ENCODE results near the gene NECAB3. TPM values are rescaled to one million over a fixed set of nuclear protein-coding genes. Genes with fewer than 3 reads are reported as not detected.

Gene NECAB3
- polyA plus RNA-seq, 1 of the 3 experiments (the other 2 are of a cell fraction): 20.1 TPM

GRCh38 chr20:33611106-33611505 lies 63.1 kb downstream of the NECAB3 start:
- TF ChIP-seq TEAD4 (IDR thresholded peaks at IDR 0.05; ENCODE audit: borderline replicate concordance, insufficient read depth) (no peak), NFIC (IDR thresholded peaks at IDR 0.05; ENCODE audit: borderline replicate concordance) (no peak), ZBTB33 (IDR thresholded peaks at IDR 0.05; ENCODE audit: borderline replicate concordance, low read depth) (no peak), POLR2AphosphoS5 (IDR thresholded peaks at IDR 0.05; ENCODE audit: low read depth, low read length) (no peak), RFX5 (IDR thresholded peaks at IDR 0.05; ENCODE audit: low read length) (no peak), GATA2 (CRISPR knock-in tag; IDR thresholded peaks at IDR 0.05) (no peak), RAD21 (IDR thresholded peaks at IDR 0.05; ENCODE audit: low read length) (no peak), ELF1 (IDR thresholded peaks at IDR 0.05) (no peak), USF2 (IDR thresholded peaks at IDR 0.05; ENCODE audit: borderline replicate concordance, low read depth, low read length) (no peak), CTCF (IDR thresholded peaks at IDR 0.05) (no peak), NRF1 (IDR thresholded peaks at IDR 0.05; ENCODE audit: low read depth, low read length) (no peak), IRF3 (IDR thresholded peaks at IDR 0.05; ENCODE audit: low read depth, low read length) (no peak)

More at GRCh38 chr20:33611106-33611505, 63.1 kb downstream of the NECAB3 start:
- Histone ChIP-seq H3K9me3 (no peaks in the 10 kb centered on the region), H4K20me1 (ENCODE audit: insufficient read depth) (no peaks in the 10 kb centered on the region), H3K79me2 (ENCODE audit: insufficient read depth) (no peaks in the 10 kb centered on the region), H3K9me2 (no peaks in the 10 kb centered on the region), H3K4me3 (ENCODE audit: low read depth in 2 of 2, low read length in 1 of 2) (no peak overlapping the region), H3K9ac (no peak overlapping the region), H3F3A (replicated peaks; ENCODE audit: insufficient read depth) (no peaks in the 10 kb centered on the region), H3K4me1 (ENCODE audit: control insufficient read depth in 1 of 2, insufficient read depth in 2 of 2, low read depth in 1 of 2, low read length in 1 of 2) (peaks cover 0 to 11% of the 10 kb centered on the region in 2 experiments; a peak in 2 of 4 replicates), H3K4me2 (no peak overlapping the region), H3K27me3 (ENCODE audit: insufficient read depth) (no peaks in the 10 kb centered on the region), H3K27ac (ENCODE audit: low read depth in 2 of 2, low read length in 1 of 2) (peak overlapping the region in 1 of 2 experiments; percentile 57; a peak in 2 of 4 replicates), H2AFZ (ENCODE audit: low read depth) (no peak overlapping the region), H3K36me3 (replicated peaks in 1 of 2; ENCODE audit: control insufficient read depth in 1 of 2, insufficient read depth in 2 of 2, low read length in 1 of 2) (peaks cover 33 to 73% of the 10 kb centered on the region in 2 experiments)
- CTCF ChIA-PET: interaction anchor here (1.0 to 1.8 kb wide), 3 partner anchors 34 to 153 kb away, joined by 3 to 6 read pairs (median 4); no protein-coding TSS in a partner anchor
- POLR2A ChIA-PET: no interaction called here
- no peak for DNase-seq
- WGBS (ENCODE audit: low lambda C conversion rate): 100% methylated on average over 3 of the region's 5 CpGs
